LHCN-M2 (cell line): ENCODE results near the gene KIF1B. TPM values are rescaled to one million over a fixed set of nuclear protein-coding genes. Genes with fewer than 3 reads are reported as not detected.
"Not testable (repeated sequence)": the region's sequence is repeated elsewhere in the genome, so short reads cannot be mapped to it uniquely, and the experiment has no call there.

ENCODE experiments used
- DNase-seq: peaks from one replicate; pipeline ENCODE4 v3.0.0-alpha.2; 2012; ENCODE audit warnings: low read depth
- total RNA-seq: library from RNA; depleted of rRNA; stranded (reverse); fragments of >200 nt; gene quantifications from 2 replicates; pipeline ENCODE4 v1.2.3, GENCODE V29; 2014

Gene KIF1B
- total RNA-seq, 1 experiment from 2014 or later = 33.2 TPM

GRCh38 chr1:10387677-10388386 is 177.5 kb downstream of the KIF1B start:
- peak; percentile 75 for DNase-seq

- DNase-seq = no peak
Measured at GRCh38 chr1:10388387-10388715, 178.0 kb downstream of the KIF1B start.

- no peak for DNase-seq
Measured at GRCh38 chr1:10389271-10389973, 179.1 kb downstream of the KIF1B start.

- DNase-seq = no peak
Measured at GRCh38 chr1:10396870-10397269, 186.5 kb downstream of the KIF1B start.

- peak; percentile 10 for DNase-seq
Measured at GRCh38 chr1:10398278-10398733, 187.9 kb downstream of the KIF1B start.

- DNase-seq = peak; percentile 98
Measured at GRCh38 chr1:10398734-10399443, 188.5 kb downstream of the KIF1B start, which contains the start of gene PGD. Gene PGD, plus strand, starts transcription at chr1:10399064. Its CDS starts 54 bp downstream, at chr1:10399118.

- DNase-seq = peak; percentile 39
Measured at GRCh38 chr1:10399444-10399941, 189.1 kb downstream of the KIF1B start.

GRCh38 chr1:10400013-10400412 is 189.6 kb downstream of the KIF1B start:
- no peak for DNase-seq

- DNase-seq = no peak
Measured at GRCh38 chr1:10401281-10401680, 190.9 kb downstream of the KIF1B start.

GRCh38 chr1:10402729-10403274 is 192.4 kb downstream of the KIF1B start:
- peak; percentile 73 for DNase-seq

GRCh38 chr1:10407201-10407600 is 196.8 kb downstream of the KIF1B start:
- DNase-seq = no peak

- DNase-seq = peak; percentile 34
Measured at GRCh38 chr1:10415211-10415930, 205.0 kb downstream of the KIF1B start.

GRCh38 chr1:10415967-10416366 is 205.6 kb downstream of the KIF1B start:
- not testable (repeated sequence) for DNase-seq

- not testable (repeated sequence) for DNase-seq
Measured at GRCh38 chr1:10418741-10419140, 208.4 kb downstream of the KIF1B start.

- no peak for DNase-seq
Measured at GRCh38 chr1:10419351-10419750, 209.0 kb downstream of the KIF1B start.

GRCh38 chr1:10421637-10422036 is 211.3 kb downstream of the KIF1B start:
- DNase-seq = no peak

GRCh38 chr1:10424034-10424433 is 213.7 kb downstream of the KIF1B start:
- DNase-seq = peak; percentile 28

GRCh38 chr1:10424651-10425050 is 214.3 kb downstream of the KIF1B start:
- DNase-seq = no peak

GRCh38 chr1:10425826-10426534 is 215.6 kb downstream of the KIF1B start:
- not testable (repeated sequence) for DNase-seq

- DNase-seq = not testable (repeated sequence)
Measured at GRCh38 chr1:10426535-10426848, 216.1 kb downstream of the KIF1B start.

GRCh38 chr1:10428984-10429383 is 218.6 kb downstream of the KIF1B start:
- DNase-seq = no peak
